HUES64 (cell line): Measurements from ENCODE around the gene AQP5.

ENCODE experiments used
- H3K27ac ChIP-seq: 2 replicates; pipeline ENCODE4 v1.7.0; 2013; ENCODE audit warnings: low read depth, low read length, inconsistent platforms
- H3K27me3 ChIP-seq: 2 replicates; pipeline ENCODE4 v1.6.1; 2013; ENCODE audit warnings: mild to moderate bottlenecking, low read length; ENCODE audit not compliant: insufficient read depth
- H3K36me3 ChIP-seq: 2 replicates; pipeline ENCODE4 v1.6.1; 2013; ENCODE audit warnings: mild to moderate bottlenecking, low read length; ENCODE audit not compliant: insufficient read depth
- H3K4me1 ChIP-seq: 2 replicates; pipeline ENCODE4 v1.6.1; 2013; ENCODE audit warnings: mild to moderate bottlenecking, low read length, moderate library complexity; ENCODE audit not compliant: insufficient read depth
- H3K4me3 ChIP-seq: 2 replicates; pipeline ENCODE4 v1.5.1; 2013; ENCODE audit warnings: mild to moderate bottlenecking, low read length, moderate library complexity
- H3K9ac ChIP-seq: 2 replicates; pipeline ENCODE4 v1.6.1; 2013; ENCODE audit warnings: mild to moderate bottlenecking, low read depth, low read length
- H3K9me3 ChIP-seq: 2 replicates; pipeline ENCODE4 v1.6.1; 2013; ENCODE audit warnings: low read depth, low read length; ENCODE audit not compliant: insufficient read depth
- WGBS: fragments of 150-250, 120-280 bp; methylation state at CpG from one replicate; pipeline ENCODE4 v1.1.7; 2013; ENCODE audit warnings: missing lambda C conversion rate; 5-methylcytosine and 5-hydroxymethylcytosine counted together

AQP5 gene

DNA sequence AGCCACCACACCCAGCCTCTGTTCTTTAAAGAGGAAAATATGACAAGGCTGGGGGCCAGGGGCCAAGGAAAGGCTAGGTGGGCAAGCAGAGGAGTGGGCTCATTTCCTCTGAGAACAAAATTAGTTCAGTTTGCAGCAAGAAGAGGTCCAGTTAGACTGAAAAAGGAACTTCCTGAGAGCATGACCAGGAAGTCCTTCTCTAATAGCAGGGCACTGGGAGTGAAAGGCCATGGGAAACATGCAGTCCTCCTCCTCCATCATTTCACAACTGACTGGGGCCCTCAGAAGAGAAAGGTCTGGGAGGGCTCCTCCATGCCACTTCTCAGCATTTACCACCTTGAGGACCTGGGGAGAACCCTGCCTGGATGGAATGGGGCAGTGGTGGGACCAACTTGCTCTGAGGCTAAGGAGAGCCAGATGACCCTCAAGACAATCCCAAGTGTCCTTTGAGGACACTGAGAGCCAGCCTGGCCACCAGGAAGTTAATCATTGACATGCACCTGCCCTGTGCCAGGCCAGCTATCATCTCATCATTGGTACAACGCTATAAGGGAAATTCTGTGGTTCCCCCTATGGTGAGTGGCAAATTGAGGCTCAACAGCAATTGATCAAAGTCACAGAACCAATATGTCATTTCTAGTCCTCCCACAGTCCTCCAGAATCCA lies 9.1 kb upstream of the AQP5 start:
- Histone ChIP-seq H3K9me3 (no peaks in the 10 kb centered on the region), H3K4me1 (0 out of 2 replicates have a peak, but pooled peaks cover 2% of the 10 kb centered on the region), H3K36me3 (no peaks in the 10 kb centered on the region), H3K27me3 (peaks cover 25% of the 10 kb centered on the region), H3K9ac (no peak overlapping the region), H3K4me3 (no peak overlapping the region), H3K27ac (no peak overlapping the region)
- 74% methylated on average over 1 of the region's 1 CpG for WGBS

- Histone ChIP-seq H3K9me3 (no peaks in the 10 kb centered on the region), H3K27ac (no peak overlapping the region), H3K4me1 (no peaks in the 10 kb centered on the region), H3K4me3 (no peak overlapping the region), H3K9ac (no peak overlapping the region), H3K36me3 (no peaks in the 10 kb centered on the region), H3K27me3 (peaks cover 29% of the 10 kb centered on the region)
- WGBS = 95% methylated on average over 4 of the region's 4 CpGs
Observed at GRCh38 chr12:49953151-49953550, 8.5 kb upstream of the AQP5 start.

DNA sequence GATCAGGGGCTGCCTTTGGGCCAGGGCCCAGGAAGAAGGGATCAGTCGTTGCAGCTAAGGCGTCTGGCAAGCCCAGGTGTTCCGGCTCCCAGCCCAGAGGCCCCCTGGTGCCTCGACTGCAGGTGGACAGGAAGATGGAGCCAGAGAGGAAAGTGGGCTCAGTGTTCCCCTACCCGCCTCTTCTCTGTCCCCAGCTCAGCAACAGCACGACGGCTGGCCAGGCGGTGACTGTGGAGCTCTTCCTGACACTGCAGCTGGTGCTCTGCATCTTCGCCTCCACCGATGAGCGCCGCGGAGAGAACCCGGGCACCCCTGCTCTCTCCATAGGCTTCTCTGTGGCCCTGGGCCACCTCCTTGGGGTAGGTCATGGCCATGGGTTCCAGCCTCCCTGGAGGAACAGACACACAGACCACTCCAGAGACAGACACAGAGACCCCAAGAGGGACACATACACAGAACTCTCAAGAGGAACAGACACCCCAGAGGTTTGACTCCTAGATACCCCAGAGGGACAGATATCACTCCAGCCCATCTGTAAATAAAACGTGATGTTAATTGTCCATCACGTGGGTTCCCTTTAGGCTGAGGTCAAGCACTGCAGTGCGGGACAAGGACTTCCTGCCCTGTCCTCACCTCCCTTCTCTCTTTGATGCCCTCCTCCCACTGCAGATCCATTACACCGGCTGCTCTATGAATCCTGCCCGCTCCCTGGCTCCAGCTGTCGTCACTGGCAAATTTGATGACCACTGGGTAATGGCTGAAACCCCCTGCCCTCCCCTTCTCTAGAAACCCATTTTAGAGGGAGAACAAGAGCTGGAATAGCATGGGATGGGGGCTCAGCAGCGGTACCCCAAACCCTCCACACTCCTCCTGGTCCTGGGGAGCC lies 7.5 kb upstream of the AQP5 start:
- Histone ChIP-seq H3K27ac (no peak overlapping the region), H3K4me1 (peaks cover 3% of the 10 kb centered on the region), H3K9ac (no peak overlapping the region), H3K9me3 (no peaks in the 10 kb centered on the region), H3K4me3 (no peak overlapping the region), H3K27me3 (peaks cover 40% of the 10 kb centered on the region), H3K36me3 (no peaks in the 10 kb centered on the region)
- WGBS = 90% methylated on average over 21 of the region's 21 CpGs

DNA sequence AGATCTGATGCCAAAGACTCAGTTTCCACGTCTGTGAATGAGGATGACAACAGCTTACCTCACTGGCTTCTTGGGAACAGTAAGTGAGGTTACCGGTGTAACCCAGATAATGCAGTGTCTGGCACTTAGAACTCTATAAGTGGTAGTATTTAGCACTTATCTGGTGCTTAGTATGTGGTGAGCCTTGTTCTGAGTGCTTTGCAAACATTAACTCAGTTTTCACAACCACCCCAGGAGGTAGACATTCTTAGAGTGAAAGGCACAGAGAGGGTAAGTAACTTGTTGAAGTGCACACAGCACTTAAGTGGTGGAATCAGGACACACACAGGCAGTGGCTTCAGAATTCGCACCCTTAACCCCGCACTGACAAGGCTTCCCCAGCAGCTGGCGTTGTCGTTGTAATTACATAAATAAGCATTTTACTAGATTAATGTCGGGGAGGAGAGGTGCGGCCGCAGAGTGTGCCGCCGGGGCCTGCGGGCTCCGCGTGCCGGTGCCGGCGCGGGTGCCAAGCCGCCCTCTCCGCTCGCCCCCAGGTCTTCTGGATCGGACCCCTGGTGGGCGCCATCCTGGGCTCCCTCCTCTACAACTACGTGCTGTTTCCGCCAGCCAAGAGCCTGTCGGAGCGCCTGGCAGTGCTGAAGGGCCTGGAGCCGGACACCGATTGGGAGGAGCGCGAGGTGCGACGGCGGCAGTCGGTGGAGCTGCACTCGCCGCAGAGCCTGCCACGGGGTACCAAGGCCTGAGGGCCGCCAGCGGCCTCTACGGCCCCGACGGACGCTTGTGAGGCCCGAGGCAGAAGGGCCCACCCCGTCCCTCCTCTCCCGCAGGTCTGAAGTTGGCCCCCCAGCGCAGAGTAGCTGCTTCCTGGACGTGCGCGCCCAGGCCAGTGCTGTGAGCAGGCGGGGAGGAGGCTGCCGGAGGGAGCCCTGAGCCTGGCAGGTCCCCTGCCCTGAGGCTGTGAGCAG lies 6.5 kb upstream of the AQP5 start:
- WGBS = 83% methylated on average over 53 of the region's 53 CpGs
- Histone ChIP-seq H3K27me3 (peaks cover 49% of the 10 kb centered on the region), H3K36me3 (no peaks in the 10 kb centered on the region), H3K27ac (no peak overlapping the region), H3K9me3 (no peaks in the 10 kb centered on the region), H3K4me3 (no peak overlapping the region), H3K9ac (no peak overlapping the region), H3K4me1 (peaks cover 12% of the 10 kb centered on the region)

DNA sequence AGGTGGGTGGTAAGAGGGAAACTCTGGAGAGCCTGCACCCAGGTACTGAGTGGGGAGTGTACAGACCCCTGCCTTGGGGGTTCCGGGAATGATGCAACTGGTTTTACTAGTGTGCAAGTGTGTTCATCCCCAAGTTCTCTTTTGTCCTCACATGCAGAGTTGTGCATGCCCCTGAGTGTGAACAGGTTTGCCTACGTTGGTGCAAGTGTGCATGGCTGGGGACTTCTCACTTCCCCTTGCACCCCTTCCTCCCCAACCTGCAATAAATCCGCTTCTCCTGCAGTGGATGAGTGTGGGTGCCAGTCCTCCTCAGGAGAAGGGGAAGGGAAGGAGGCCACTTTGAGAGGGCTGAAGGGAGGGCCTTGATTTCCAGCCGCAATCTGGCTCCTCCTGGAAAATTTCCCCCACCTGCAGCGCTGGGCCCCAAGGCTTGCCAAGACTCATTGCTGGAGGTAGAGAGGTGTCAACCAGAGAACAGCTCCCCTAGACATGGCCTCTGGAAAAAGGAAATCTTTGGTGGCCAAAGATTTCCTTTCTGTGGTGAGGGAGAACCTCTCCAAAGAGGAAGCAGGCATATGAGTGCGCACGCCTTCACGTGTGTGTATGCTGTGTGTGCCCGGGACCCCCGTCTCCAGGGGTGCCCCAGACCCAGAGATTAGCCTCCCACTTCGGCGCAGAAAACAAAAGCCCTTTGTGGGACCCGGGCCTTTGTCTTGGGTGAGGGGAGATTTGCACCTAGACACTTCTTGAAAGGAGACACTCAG lies 5.6 kb upstream of the AQP5 start:
- Histone ChIP-seq H3K9ac (no peak overlapping the region), H3K4me3 (no peak overlapping the region), H3K36me3 (no peaks in the 10 kb centered on the region), H3K9me3 (no peaks in the 10 kb centered on the region), H3K27ac (no peak overlapping the region), H3K27me3 (peaks cover 59% of the 10 kb centered on the region), H3K4me1 (peaks cover 16% of the 10 kb centered on the region)
- WGBS = 84% methylated on average over 12 of the region's 13 CpGs

- no peaks in the 10 kb centered on the region for H3K36me3 ChIP-seq
- H3K4me3 ChIP-seq = no peak overlapping the region
- peaks cover 65% of the 10 kb centered on the region for H3K27me3 ChIP-seq
- H3K27ac ChIP-seq = no peak overlapping the region
- 94% methylated on average over 4 of the region's 6 CpGs for WGBS
- no peaks in the 10 kb centered on the region for H3K9me3 ChIP-seq
- H3K4me1 ChIP-seq = peaks cover 16% of the 10 kb centered on the region
- no peak overlapping the region for H3K9ac ChIP-seq
Observed at GRCh38 chr12:49956663-49957569, 4.8 kb upstream of the AQP5 start.

GRCh38 chr12:49957570-49957967 lies 4.1 kb upstream of the AQP5 start:
- Histone ChIP-seq H3K36me3 (no peaks in the 10 kb centered on the region), H3K27me3 (peaks cover 72% of the 10 kb centered on the region), H3K4me3 (no peak overlapping the region), H3K9me3 (no peaks in the 10 kb centered on the region), H3K27ac (no peak overlapping the region), H3K9ac (no peak overlapping the region), H3K4me1 (peaks cover 16% of the 10 kb centered on the region)

DNA sequence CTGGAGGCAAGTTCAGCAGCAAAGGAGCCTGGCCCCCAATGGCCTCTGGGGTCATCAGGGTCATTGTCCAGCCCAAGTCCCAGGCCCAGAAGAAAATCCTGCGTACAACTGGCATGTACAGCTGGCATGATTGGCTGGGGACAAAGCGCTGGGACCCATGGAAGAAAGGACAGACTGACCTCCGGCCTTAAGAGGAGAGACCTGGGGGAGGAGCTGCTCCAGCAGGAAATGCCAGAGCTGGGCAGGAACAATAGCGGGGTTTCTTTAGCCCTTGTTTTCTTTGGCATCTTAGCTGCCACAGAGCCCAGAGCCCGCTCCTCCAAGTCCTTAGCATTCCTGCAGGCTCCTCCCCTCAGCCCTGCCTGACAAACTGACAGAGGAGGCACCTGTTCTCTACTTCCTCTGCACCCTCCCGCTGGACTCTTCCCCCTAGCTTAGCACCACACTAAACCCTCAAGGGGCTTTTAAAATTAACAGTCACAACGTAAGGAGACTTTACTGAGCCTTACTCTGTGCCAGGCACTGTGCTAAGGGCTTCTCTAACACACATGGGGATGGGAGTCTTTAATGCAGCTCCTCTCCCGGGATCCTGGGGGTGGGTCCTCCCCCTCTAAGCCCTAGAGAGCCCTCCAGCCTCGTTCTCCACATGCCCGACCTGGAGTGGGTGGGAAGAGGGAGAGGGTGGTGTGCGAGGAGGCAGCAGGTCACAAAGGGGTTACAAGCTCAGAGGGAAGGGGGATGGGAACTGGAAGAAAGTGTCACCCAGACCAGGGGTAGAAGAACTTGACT lies 1.8 kb upstream of the AQP5 start:
- no peaks in the 10 kb centered on the region for H3K36me3 ChIP-seq
- 19% methylated on average over 11 of the region's 11 CpGs for WGBS
- no peak overlapping the region for H3K27ac ChIP-seq
- H3K4me1 ChIP-seq = peaks cover 16% of the 10 kb centered on the region
- peaks cover 73% of the 10 kb centered on the region for H3K27me3 ChIP-seq
- no peak overlapping the region for H3K9ac ChIP-seq
- H3K4me3 ChIP-seq = no peak overlapping the region
- no peaks in the 10 kb centered on the region for H3K9me3 ChIP-seq

DNA sequence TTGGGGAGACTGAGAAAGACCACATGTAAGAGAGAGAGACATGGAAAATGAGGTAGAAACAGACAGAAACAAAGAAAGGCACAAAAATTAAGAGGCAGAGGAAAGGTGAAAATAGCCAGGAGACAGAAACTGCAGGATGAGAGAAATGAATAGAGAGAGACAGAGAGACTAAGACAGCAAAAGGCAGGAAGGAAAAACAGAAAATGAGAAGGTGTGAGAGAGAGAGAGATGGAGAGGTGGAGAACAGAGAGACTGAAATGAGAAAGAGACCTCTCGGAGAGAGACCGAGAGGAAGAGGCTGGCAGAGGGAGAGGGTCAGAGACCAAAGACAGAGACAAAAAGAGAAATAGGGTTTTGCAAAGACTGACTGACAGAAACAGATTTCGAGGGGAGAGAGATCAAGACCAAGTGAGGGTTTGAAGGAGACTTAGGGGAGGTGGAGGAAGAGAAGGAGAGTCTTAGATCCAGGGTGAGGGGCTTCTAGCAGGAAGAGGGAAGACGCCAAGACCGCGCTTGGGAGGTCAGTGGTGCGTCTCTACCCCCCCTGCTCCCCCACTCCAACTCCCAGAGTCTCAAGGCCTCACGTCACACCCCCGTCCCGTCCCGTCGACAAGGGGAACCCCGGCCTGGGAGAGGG lies 1.1 kb upstream of the AQP5 start:
- H3K27ac ChIP-seq = no peak overlapping the region
- H3K36me3 ChIP-seq = no peaks in the 10 kb centered on the region
- H3K9me3 ChIP-seq = no peaks in the 10 kb centered on the region
- peak overlapping the region; percentile 55 for H3K4me3 ChIP-seq
- H3K27me3 ChIP-seq = peaks cover 72% of the 10 kb centered on the region
- H3K9ac ChIP-seq = no peak overlapping the region
- WGBS = 51% methylated on average over 12 of the region's 13 CpGs
- peaks cover 16% of the 10 kb centered on the region for H3K4me1 ChIP-seq
